Heart left ventricle (tissue), 16 donors: ENCODE data around the gene CCDC33. TPM values are rescaled to one million over a fixed set of nuclear protein-coding genes. Genes with fewer than 3 reads are reported as not detected.

ENCODE experiments used
- ATAC-seq, 4 donors: fragments of 200-7000 bp; cut with Tn5 transposase; one replicate each; pipeline ENCODE4 v1.9.1; 2020 to 2022; ENCODE audit warnings: moderate library complexity in 4 of 4, mild to moderate bottlenecking in 3 of 4, moderate number of reproducible peaks in 1 of 4
- DNase-seq, 5 donors: peaks; one replicate each; pipeline ENCODE4 v3.0.0-alpha.2; 2020
- H3K27ac ChIP-seq, 12 donors: fragments of 200-600 bp; sonication (generic) in 4 of 12; one replicate each; pipeline versions ENCODE4 v1.5.0 to v1.8.0; 2016 to 2022; ENCODE audit warnings: mild to moderate bottlenecking in 2 of 12
- H3K27me3 ChIP-seq, 9 donors: fragments of 200-600 bp; sonication (generic) in 2 of 9; one replicate each; pipeline versions ENCODE4 v1.5.1 to v1.8.0; 2016 to 2022; ENCODE audit warnings: mild to moderate bottlenecking in 3 of 9
- H3K36me3 ChIP-seq, 9 donors: fragments of 200-600 bp; sonication (generic) in 2 of 9; one replicate each; pipeline versions ENCODE4 v1.5.0 to v1.8.0; 2018 to 2022; ENCODE audit warnings: mild to moderate bottlenecking in 2 of 9
- H3K4me1 ChIP-seq, 12 donors: fragments of 200-600 bp; sonication (generic) in 4 of 12; one replicate each; pipeline versions ENCODE4 v1.5.0 to v1.8.0; 2016 to 2022; ENCODE audit warnings: mild to moderate bottlenecking in 3 of 12
- H3K4me3 ChIP-seq, 12 donors: fragments of 200-600 bp; sonication (generic) in 4 of 12; one replicate each; pipeline versions ENCODE4 v1.5.0 to v1.8.0; 2017 to 2022; ENCODE audit warnings: mild to moderate bottlenecking in 9 of 12, moderate library complexity in 4 of 12
- H3K9me3 ChIP-seq, 12 donors: fragments of 200-600 bp; sonication (generic) in 4 of 12; one replicate each; pipeline versions ENCODE4 v1.5.0 to v1.8.0; 2016 to 2022; ENCODE audit warnings: mild to moderate bottlenecking in 1 of 12
- CTCF ChIP-seq, 12 donors: fragments of 200-600 bp; sonication (generic) in 4 of 12; IDR thresholded peaks; one replicate each; pipeline versions ENCODE4 v1.5.0 to v1.8.0; 2018 to 2022; ENCODE audit warnings: antibody characterized with exemption in 12 of 12, mild to moderate bottlenecking in 5 of 12
- POLR2A ChIP-seq, 2 donors: fragments of 450-650 bp; IDR thresholded peaks; one replicate each; pipeline ENCODE4 v1.6.1; 2017; ENCODE audit warnings: antibody characterized with exemption in 2 of 2, mild to moderate bottlenecking in 2 of 2, moderate library complexity in 2 of 2
- WGBS, 4 donors: extraction: QIAGEN DNeasy Blood & Tissue Kit in 2 of 4; methylation state at CpG; one replicate each; pipeline versions ENCODE4 v1.1.5 to v1.1.7; 2013 to 2018; 5-methylcytosine and 5-hydroxymethylcytosine counted together
- intact Hi-C, 10 donors: fragments of 100-400 bp; cut with DNase I; formaldehyde crosslinking; loops; one replicate each; pipeline versions ENCODE4 v1.11.1 to v1.14.2; 2022
- polyA plus RNA-seq, 2 donors: library from polyadenylated mRNA; stranded (reverse); fragments of 200-250 nt; gene quantifications; one replicate each; pipeline ENCODE4 v1.2.3, GENCODE V29; 2013
- total RNA-seq, 9 donors: library from RNA; depleted of rRNA in 2 of 9; stranded (reverse); fragments of >200 nt in 2 of 9; fragmentation: NEBNext Ultra II Directional in 3 of 9; extraction: Animal tissue kit (Norgen Biotek cat#: 25700) in 3 of 9; gene quantifications; one replicate each; pipeline versions ENCODE4 v1.1.0 to v1.2.4, GENCODE V29; 2016 to 2023
- donor health status: ischemic (EF 13 %, LVEDD 7.1; RV severe dilation, severe dysfunction).
- donor health status: healthy with polysubstance abuse.
- donor health status: DM: no; HTN: yes; CAD: no.
- donor health status: DM: no; HTN: no; CAD: no.
- donor health status: ischemic (EF 25% LVEDD 6.9; RV normal size, moderate dysfunction).
- donor health status: ischemic (EF 25% LVEDD 5.7; RV mildly dilated, moderate dysfunction).
- donor health status: healthy.
- donor health status: DM: yes; HTN: yes; CAD: no.
- donor health status: ischemic (EF 35%, LVEDD 5.7; RV mildly dilated, moderate dysfunction).
- donor health status: nonischemic (EF 11% LVEDD 7.7; RV severe dilation, severe dysfunction).
- donor health status: DM: yes; HTN: yes; CAD: no.
- donor health status: PGD.
- donor health status: ischemic (EF 29% LVEDD 5.4; RV normal size, mild dysfunction).
- donor health status: nonischemic (EF 23%, LVEDD 6.1; RV moderate dilation, normal function).

Gene CCDC33
- total and polyA plus RNA-seq, 11 donors, result 0.08 TPM; not detected in 10

- Histone ChIP-seq H3K4me1 (peaks cover 0 to 5% (median 0%) of the 10 kb centered on the region in 12 donors), H3K36me3 (no peaks in the 10 kb centered on the region), H3K27ac (no peak overlapping the region), H3K4me3 (no peak overlapping the region), H3K27me3 (no peaks in the 10 kb centered on the region), H3K9me3 (no peaks in the 10 kb centered on the region)
- ATAC-seq (no peak), DNase-seq (no peak)
- intact Hi-C loops, result no loop called here
- WGBS, 4 donors, result 91 to 100% (median 96%) methylated on average over 5 of the region's 5 CpGs
- TF ChIP-seq POLR2A (IDR thresholded peaks at IDR 0.05) (no peak), CTCF (IDR thresholded peaks at IDR 0.05) (no peak)
These were observed 102.5 kb downstream of the CCDC33 start for GRCh38 chr15:74338676-74339075.

GRCh38 chr15:74339371-74339770 is 103.2 kb downstream of the CCDC33 start:
- ATAC-seq (no peak), DNase-seq (no peak)
- Histone ChIP-seq H3K4me1 (peaks cover 0 to 5% (median 0%) of the 10 kb centered on the region in 12 donors), H3K36me3 (no peaks in the 10 kb centered on the region), H3K9me3 (no peaks in the 10 kb centered on the region), H3K27ac (no peak overlapping the region), H3K27me3 (no peaks in the 10 kb centered on the region), H3K4me3 (no peak overlapping the region)
- 91 to 93% (median 91%) methylated on average over 9 of the region's 9 CpGs for WGBS, 4 donors
- intact Hi-C loops, result no loop called here
- TF ChIP-seq CTCF (IDR thresholded peaks at IDR 0.05) (no peak), POLR2A (IDR thresholded peaks at IDR 0.05) (no peak)

DNA sequence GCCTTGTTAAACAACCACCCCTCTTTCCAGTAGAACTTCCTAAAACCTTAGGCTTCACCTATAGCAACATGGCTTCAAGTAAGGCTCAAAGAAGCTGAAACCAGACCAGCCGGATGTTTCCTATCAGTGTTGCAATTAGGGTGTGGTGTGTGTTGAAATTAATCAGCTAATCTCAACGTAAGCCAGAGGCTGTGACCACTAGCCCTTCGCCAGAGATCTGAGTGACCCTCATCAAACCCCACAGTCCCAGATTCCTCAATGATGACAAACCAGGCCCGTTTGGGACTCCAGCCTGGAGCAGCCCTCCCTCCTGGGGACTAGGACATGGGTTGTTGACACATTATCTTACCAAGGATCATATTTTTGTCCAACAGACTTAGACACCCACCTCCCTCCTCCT is 104.0 kb downstream of the CCDC33 start:
- 44 to 58% (median 52%) methylated on average over 4 of the region's 4 CpGs for WGBS, 4 donors
- intact Hi-C loops, result no loop called here

DNA sequence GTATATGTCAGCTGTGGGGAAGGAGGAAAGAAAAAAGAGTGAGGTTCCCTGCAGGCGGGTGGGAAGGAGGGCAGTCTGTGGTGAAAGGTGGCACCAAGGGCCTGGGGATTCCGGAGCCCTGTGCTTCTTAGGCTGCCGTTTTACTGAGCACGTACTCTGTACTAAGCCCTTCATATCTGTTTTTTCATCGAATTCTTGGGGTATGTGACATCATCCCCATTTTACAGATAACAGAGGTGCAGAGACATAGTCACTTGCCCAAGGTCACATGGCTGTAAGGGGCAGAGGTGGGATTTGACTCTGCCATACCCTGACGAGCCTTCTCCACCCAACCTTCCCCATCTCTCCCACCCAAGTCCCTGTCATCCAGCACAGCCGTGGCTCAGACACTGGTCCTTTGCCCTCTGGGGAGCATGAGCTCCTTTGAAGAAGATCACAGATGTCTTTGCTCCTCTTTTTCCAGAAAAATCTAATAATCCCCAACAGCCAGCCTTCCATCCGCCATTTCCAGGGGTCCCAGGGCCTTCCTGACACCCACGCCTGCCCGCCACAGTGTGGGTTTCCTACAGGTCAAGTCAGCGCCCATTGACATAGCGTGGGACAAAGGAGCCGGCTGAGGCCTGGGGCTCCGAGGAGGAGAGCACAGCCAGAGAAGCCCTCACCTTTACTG is 107.1 kb downstream of the CCDC33 start:
- 90 to 93% (median 91%) methylated on average over 14 of the region's 14 CpGs for WGBS, 4 donors
- no peak for DNase-seq

More for the DNA sequence above, 104.0 kb downstream of the CCDC33 start:
- no peak for ATAC-seq
- Histone ChIP-seq H3K9me3 (no peaks in the 10 kb centered on the region), H3K27me3 (no peaks in the 10 kb centered on the region), H3K36me3 (no peaks in the 10 kb centered on the region), H3K4me3 (no peak overlapping the region), H3K27ac (no peak overlapping the region), H3K4me1 (peaks cover 0 to 5% (median 0%) of the 10 kb centered on the region in 12 donors)
- DNase-seq, result no peak
- no peak for TF ChIP-seq CTCF (IDR thresholded peaks at IDR 0.05)
- TF ChIP-seq POLR2A (IDR thresholded peaks at IDR 0.05), result no peak

More for the DNA sequence above, 107.1 kb downstream of the CCDC33 start:
- Histone ChIP-seq H3K4me3 (no peak overlapping the region), H3K27ac (no peak overlapping the region), H3K4me1 (peaks cover 0 to 5% (median 0%) of the 10 kb centered on the region in 12 donors), H3K27me3 (no peaks in the 10 kb centered on the region), H3K36me3 (no peaks in the 10 kb centered on the region), H3K9me3 (no peaks in the 10 kb centered on the region)
- intact Hi-C loops, result no loop called here
- TF ChIP-seq POLR2A (IDR thresholded peaks at IDR 0.05), result no peak
- TF ChIP-seq CTCF (IDR thresholded peaks at IDR 0.05), result no peak
- no peak for ATAC-seq
